ENCODE measurements around the gene KCNQ1. TPM values are rescaled to one million over a fixed set of nuclear protein-coding genes. Genes with fewer than 3 reads are reported as not detected.

Gene KCNQ1
- polyA plus RNA-seq, 4 donors, result 18.4 to 54.4 (median 21.3) TPM

- FAIRE-seq (no peak), DNase-seq (peak in 1 of 2 donors; percentile 61)
- WGBS, 3 donors, result 51 to 69% (median 64%) methylated on average over 16 of the region's 16 CpGs
- H3K27me3 ChIP-seq (ENCODE audit: control insufficient read depth in 3 of 3, insufficient read depth in 3 of 3, low read length in 3 of 3), result no peaks in the 10 kb centered on the region
- H3K4me1 ChIP-seq (ENCODE audit: control insufficient read depth in 3 of 3, insufficient read depth in 2 of 3, low read depth in 1 of 3, low read length in 2 of 3), result peaks cover under 1 to 74% (median 4%) of the 10 kb centered on the region in 3 donors
- H3K27ac ChIP-seq (ENCODE audit: low read depth in 1 of 3, low read length in 2 of 3), result peak overlapping the region in 1 of 3 donors; percentile 50
- no peak overlapping the region for H3K4me3 ChIP-seq (ENCODE audit: low read depth in 1 of 3, low read length in 3 of 3)
- peaks cover 0 to 7% of the 10 kb centered on the region in 2 donors for H3K9me3 ChIP-seq (ENCODE audit: control insufficient read depth in 2 of 2, insufficient read depth in 1 of 2, low read depth in 1 of 2, low read length in 1 of 2)
- peaks cover 0 to 11% (median 0%) of the 10 kb centered on the region in 3 donors for H3K36me3 ChIP-seq (ENCODE audit: control insufficient read depth in 3 of 3, insufficient read depth in 2 of 3, low read depth in 1 of 3, low read length in 3 of 3)
These were observed 285.7 kb downstream of the KCNQ1 start for GRCh38 chr11:2730272-2731129.

- H3K4me1 ChIP-seq (ENCODE audit: control insufficient read depth in 3 of 3, insufficient read depth in 2 of 3, low read depth in 1 of 3, low read length in 2 of 3), result peaks cover 0 to 76% (median 0%) of the 10 kb centered on the region in 3 donors
- WGBS, 3 donors, result 83 to 88% (median 84%) methylated on average over 23 to 28 of the region's 28 CpGs
- no peak for FAIRE-seq
- H3K36me3 ChIP-seq (ENCODE audit: control insufficient read depth in 3 of 3, insufficient read depth in 2 of 3, low read depth in 1 of 3, low read length in 3 of 3), result peaks cover 0 to 11% (median 0%) of the 10 kb centered on the region in 3 donors
- peaks cover 0 to 7% of the 10 kb centered on the region in 2 donors for H3K9me3 ChIP-seq (ENCODE audit: control insufficient read depth in 2 of 2, insufficient read depth in 1 of 2, low read depth in 1 of 2, low read length in 1 of 2)
- H3K27me3 ChIP-seq (ENCODE audit: control insufficient read depth in 3 of 3, insufficient read depth in 3 of 3, low read length in 3 of 3), result no peaks in the 10 kb centered on the region
- DNase-seq, result no peak
- H3K4me3 ChIP-seq (ENCODE audit: low read depth in 1 of 3, low read length in 3 of 3), result no peak overlapping the region
- no peak overlapping the region for H3K27ac ChIP-seq (ENCODE audit: low read depth in 1 of 3, low read length in 2 of 3)
These were observed 286.6 kb downstream of the KCNQ1 start for GRCh38 chr11:2731130-2732125.

GRCh38 chr11:2732261-2732939 lies 287.6 kb downstream of the KCNQ1 start:
- Histone ChIP-seq H3K36me3 (ENCODE audit: control insufficient read depth in 3 of 3, insufficient read depth in 2 of 3, low read depth in 1 of 3, low read length in 3 of 3) (peaks cover 0 to 6% (median 0%) of the 10 kb centered on the region in 3 donors), H3K4me1 (ENCODE audit: control insufficient read depth in 3 of 3, insufficient read depth in 2 of 3, low read depth in 1 of 3, low read length in 2 of 3) (peaks cover 0 to 76% (median 4%) of the 10 kb centered on the region in 3 donors), H3K27me3 (ENCODE audit: control insufficient read depth in 3 of 3, insufficient read depth in 3 of 3, low read length in 3 of 3) (no peaks in the 10 kb centered on the region), H3K4me3 (ENCODE audit: low read depth in 1 of 3, low read length in 3 of 3) (no peak overlapping the region), H3K27ac (ENCODE audit: low read depth in 1 of 3, low read length in 2 of 3) (no peak overlapping the region), H3K9me3 (ENCODE audit: control insufficient read depth in 2 of 2, insufficient read depth in 1 of 2, low read depth in 1 of 2, low read length in 1 of 2) (no peaks in the 10 kb centered on the region)
- no peak for DNase-seq
- no peak for FAIRE-seq
- WGBS, 3 donors, result 87 to 89% (median 88%) methylated on average over 32 of the region's 32 CpGs

GRCh38 chr11:2732940-2733628 lies 288.3 kb downstream of the KCNQ1 start:
- 79 to 85% (median 81%) methylated on average over 11 to 12 of the region's 12 CpGs for WGBS, 3 donors
- H3K36me3 ChIP-seq (ENCODE audit: control insufficient read depth in 3 of 3, insufficient read depth in 2 of 3, low read depth in 1 of 3, low read length in 3 of 3), result peaks cover 0 to 3% (median 0%) of the 10 kb centered on the region in 3 donors
- H3K4me3 ChIP-seq (ENCODE audit: low read depth in 1 of 3, low read length in 3 of 3), result no peak overlapping the region
- FAIRE-seq (no peak), DNase-seq (no peak)
- peaks cover 2 to 76% (median 7%) of the 10 kb centered on the region in 3 donors for H3K4me1 ChIP-seq (ENCODE audit: control insufficient read depth in 3 of 3, insufficient read depth in 2 of 3, low read depth in 1 of 3, low read length in 2 of 3)
- no peak overlapping the region for H3K27ac ChIP-seq (ENCODE audit: low read depth in 1 of 3, low read length in 2 of 3)
- no peaks in the 10 kb centered on the region for H3K27me3 ChIP-seq (ENCODE audit: control insufficient read depth in 3 of 3, insufficient read depth in 3 of 3, low read length in 3 of 3)
- no peaks in the 10 kb centered on the region for H3K9me3 ChIP-seq (ENCODE audit: control insufficient read depth in 2 of 2, insufficient read depth in 1 of 2, low read depth in 1 of 2, low read length in 1 of 2)

GRCh38 chr11:2734181-2735052 lies 289.6 kb downstream of the KCNQ1 start:
- H3K36me3 ChIP-seq (ENCODE audit: control insufficient read depth in 3 of 3, insufficient read depth in 2 of 3, low read depth in 1 of 3, low read length in 3 of 3), result peaks cover 0 to 7% (median 0%) of the 10 kb centered on the region in 3 donors
- H3K27ac ChIP-seq (ENCODE audit: low read depth in 1 of 3, low read length in 2 of 3), result no peak overlapping the region
- H3K27me3 ChIP-seq (ENCODE audit: control insufficient read depth in 3 of 3, insufficient read depth in 3 of 3, low read length in 3 of 3), result no peaks in the 10 kb centered on the region
- H3K9me3 ChIP-seq (ENCODE audit: control insufficient read depth in 2 of 2, insufficient read depth in 1 of 2, low read depth in 1 of 2, low read length in 1 of 2), result peaks cover 0 to 3% of the 10 kb centered on the region in 2 donors
- H3K4me1 ChIP-seq (ENCODE audit: control insufficient read depth in 3 of 3, insufficient read depth in 2 of 3, low read depth in 1 of 3, low read length in 2 of 3), result peaks cover 2 to 76% (median 7%) of the 10 kb centered on the region in 3 donors
- FAIRE-seq (no peak), DNase-seq (no peak)
- 83 to 86% (median 85%) methylated on average over 32 of the region's 32 CpGs for WGBS, 3 donors
- H3K4me3 ChIP-seq (ENCODE audit: low read depth in 1 of 3, low read length in 3 of 3), result no peak overlapping the region

GRCh38 chr11:2735053-2735589 lies 290.3 kb downstream of the KCNQ1 start:
- no peak for FAIRE-seq
- 88 to 92% (median 89%) methylated on average over 11 to 12 of the region's 12 CpGs for WGBS, 3 donors
- Histone ChIP-seq H3K36me3 (ENCODE audit: control insufficient read depth in 3 of 3, insufficient read depth in 2 of 3, low read depth in 1 of 3, low read length in 3 of 3) (peaks cover 0 to 7% (median 0%) of the 10 kb centered on the region in 3 donors), H3K4me3 (ENCODE audit: low read depth in 1 of 3, low read length in 3 of 3) (no peak overlapping the region), H3K9me3 (ENCODE audit: control insufficient read depth in 2 of 2, insufficient read depth in 1 of 2, low read depth in 1 of 2, low read length in 1 of 2) (peaks cover 0 to 3% of the 10 kb centered on the region in 2 donors), H3K27ac (ENCODE audit: low read depth in 1 of 3, low read length in 2 of 3) (no peak overlapping the region), H3K27me3 (ENCODE audit: control insufficient read depth in 3 of 3, insufficient read depth in 3 of 3, low read length in 3 of 3) (no peaks in the 10 kb centered on the region), H3K4me1 (ENCODE audit: control insufficient read depth in 3 of 3, insufficient read depth in 2 of 3, low read depth in 1 of 3, low read length in 2 of 3) (peaks cover 2 to 76% (median 7%) of the 10 kb centered on the region in 3 donors)
- DNase-seq, result no peak

Measured in small intestine (tissue), 7 donors.